SK-N-SH (cell line): ENCODE results near the gene TMOD3. TPM values are rescaled to one million over a fixed set of nuclear protein-coding genes. Genes with fewer than 3 reads are reported as not detected.

Experiments used
- CTCF ChIA-PET: fragments of 300-600, 350-600 bp; formaldehyde crosslinking; extraction: SDS; loops from one replicate; lab custom pipeline; 2021; lab: Yijun Ruan, JAX
- POLR2A ChIA-PET: fragments of 350-600 bp; sonication (Branson Sonifier 250); formaldehyde crosslinking; extraction: SDS; loops from one replicate; lab custom pipeline; 2020; ENCODE audit warnings: antibody characterized with exemption, inconsistent platforms; lab: Yijun Ruan, JAX
- DNase-seq: peaks from one replicate; pipeline ENCODE4 v3.0.0; 2012
- H2AFZ ChIP-seq: fragments of 200-600 bp; sonication (generic); 2 replicates; pipeline ENCODE4 v1.8.1; 2016; ENCODE audit warnings: antibody characterized with exemption, mild to moderate bottlenecking, low read depth
- H3F3A ChIP-seq: fragments of 200-600 bp; sonication (generic); replicated peaks from 2 replicates; pipeline ENCODE3; 2016; ENCODE audit warnings: antibody characterized with exemption, mild to moderate bottlenecking; ENCODE audit not compliant: insufficient read depth
- H3K27ac ChIP-seq, 2 experiments: fragments of 200-500 bp in 1 of 2; fragments of 200-600 bp in 1 of 2; sonication (Bioruptor generic) in 1 of 2; sonication (generic), shearing (Covaris generic) in 1 of 2; 2 replicates each; pipeline versions ENCODE4 v1.5.1 to v1.6.1; 2014 to 2016; ENCODE audit warnings: low read depth in 2 of 2, inconsistent platforms in 1 of 2, low read length in 1 of 2, mild to moderate bottlenecking in 1 of 2, mixed read lengths in 1 of 2
- H3K27me3 ChIP-seq: fragments of 200-600 bp; sonication (generic), shearing (Covaris generic); 2 replicates; pipeline ENCODE4 v1.6.1; 2016; ENCODE audit warnings: mixed run types; ENCODE audit not compliant: insufficient read depth
- H3K36me3 ChIP-seq, 2 experiments: fragments of 200-500 bp in 1 of 2; fragments of 200-600 bp in 1 of 2; sonication (Bioruptor generic) in 1 of 2; sonication (generic) in 1 of 2; replicated peaks in 1 of 2; 2 replicates each; pipeline versions ENCODE3 to v1.5.1; 2014 to 2016; ENCODE audit warnings: low read length in 1 of 2, mild to moderate bottlenecking in 1 of 2; ENCODE audit not compliant: insufficient read depth in 2 of 2, control insufficient read depth in 1 of 2
- H3K4me1 ChIP-seq, 2 experiments: fragments of 200-500 bp in 1 of 2; fragments of 200-600 bp in 1 of 2; sonication (Bioruptor generic) in 1 of 2; sonication (generic), shearing (Covaris generic) in 1 of 2; 2 replicates each; pipeline versions ENCODE4 v1.5.1 to v1.6.1; 2014 to 2016; ENCODE audit warnings: low read depth in 1 of 2, low read length in 1 of 2, mixed run types in 1 of 2; ENCODE audit not compliant: insufficient read depth in 2 of 2, control insufficient read depth in 1 of 2
- H3K4me2 ChIP-seq: fragments of 200-600 bp; sonication (generic), shearing (Covaris generic); 2 replicates; pipeline ENCODE4 v1.6.1; 2017; ENCODE audit warnings: mixed run types
- H3K4me3 ChIP-seq, 2 experiments: fragments of 200-500 bp in 1 of 2; fragments of 200-600 bp in 1 of 2; sonication (Bioruptor generic) in 1 of 2; sonication (generic), shearing (Covaris generic) in 1 of 2; 2 replicates each; pipeline versions ENCODE4 v1.5.1 to v1.8.1; 2014 to 2016; ENCODE audit warnings: low read depth in 2 of 2, inconsistent platforms in 1 of 2, low read length in 1 of 2, mild to moderate bottlenecking in 1 of 2, mixed read lengths in 1 of 2, moderate library complexity in 1 of 2
- H3K79me2 ChIP-seq: fragments of 200-600 bp; sonication (generic); 2 replicates; pipeline ENCODE4 v1.8.1; 2017; ENCODE audit warnings: mild to moderate bottlenecking; ENCODE audit not compliant: insufficient read depth
- H3K9ac ChIP-seq: fragments of 200-600 bp; sonication (generic); 2 replicates; pipeline ENCODE4 v1.6.1; 2017; ENCODE audit warnings: mixed run types
- H3K9me2 ChIP-seq: fragments of 200-600 bp; sonication (generic); 2 replicates; pipeline ENCODE4 v1.6.1; 2017; ENCODE audit warnings: mixed run types
- H3K9me3 ChIP-seq: fragments of 200-600 bp; sonication (generic); 2 replicates; pipeline ENCODE4 v1.6.1; 2017; ENCODE audit warnings: mixed run types, mild to moderate bottlenecking, moderate library complexity
- H4K20me1 ChIP-seq: fragments of 200-600 bp; sonication (generic); 2 replicates; pipeline ENCODE4 v1.6.1; 2017; ENCODE audit warnings: mild to moderate bottlenecking, mixed run types; ENCODE audit not compliant: insufficient read depth
- CHD2 ChIP-seq: fragments of 150-350 bp; IDR thresholded peaks from 2 replicates; pipeline ENCODE4 v1.6.1; 2018; ENCODE audit warnings: low read length; ENCODE audit not compliant: partially characterized antibody
- CTCF ChIP-seq: fragments of 200-600 bp; sonication (generic); IDR thresholded peaks from 2 replicates; pipeline ENCODE4 v1.6.1; 2017; ENCODE audit warnings: antibody characterized with exemption, mild to moderate bottlenecking, moderate library complexity
- ELF1 ChIP-seq: IDR thresholded peaks from 2 replicates; pipeline ENCODE4 v1.4.0; 2012
- FOSL2 ChIP-seq: IDR thresholded peaks from 2 replicates; pipeline ENCODE4 v1.4.0; 2012; ENCODE audit warnings: low read depth, mild to moderate bottlenecking, moderate library complexity, borderline replicate concordance
- FOXJ3 ChIP-seq: sonication (generic); formaldehyde crosslinking; IDR thresholded peaks from 2 replicates; pipeline ENCODE4 v1.5.1; 2020; ENCODE audit warnings: mild to moderate bottlenecking, missing genetic modification reagents
- FOXM1 ChIP-seq: IDR thresholded peaks from 2 replicates; pipeline ENCODE4 v1.4.0; 2012; ENCODE audit warnings: low read depth, mild to moderate bottlenecking
- IRF3 ChIP-seq: fragments of 150-350 bp; IDR thresholded peaks from 2 replicates; pipeline ENCODE4 v1.6.1; 2016; ENCODE audit warnings: mild to moderate bottlenecking, low read depth, low read length
- MAX ChIP-seq: IDR thresholded peaks from 2 replicates; pipeline ENCODE4 v1.4.0; 2012; ENCODE audit warnings: low read depth
- MEF2A ChIP-seq: IDR thresholded peaks from 2 replicates; pipeline ENCODE4 v1.4.0; 2012; ENCODE audit warnings: low read depth, borderline replicate concordance
- NFIC ChIP-seq: IDR thresholded peaks from 2 replicates; pipeline ENCODE4 v1.4.0; 2012; ENCODE audit warnings: borderline replicate concordance
- NRF1 ChIP-seq: IDR thresholded peaks from 2 replicates; pipeline ENCODE4 v1.6.1; 2012; ENCODE audit warnings: low read depth, mild to moderate bottlenecking, low read length
- RCOR1 ChIP-seq: fragments of 150-350 bp; IDR thresholded peaks from 2 replicates; pipeline ENCODE4 v1.6.1; 2017; ENCODE audit warnings: antibody characterized with exemption, low read length
- RFX5 ChIP-seq: IDR thresholded peaks from 2 replicates; pipeline ENCODE4 v1.6.1; 2012; ENCODE audit warnings: mild to moderate bottlenecking, improper control_type of control experiment, low read length
- RXRA ChIP-seq: IDR thresholded peaks from 2 replicates; pipeline ENCODE4 v1.4.0; 2012; ENCODE audit warnings: low read depth, mild to moderate bottlenecking, borderline replicate concordance
- SMC3 ChIP-seq: IDR thresholded peaks from 2 replicates; pipeline ENCODE4 v1.6.1; 2012; ENCODE audit warnings: low read depth, low read length, improper control_type of control experiment
- TAF1 ChIP-seq: IDR thresholded peaks from 2 replicates; pipeline ENCODE4 v1.6.1; 2012; ENCODE audit warnings: low read depth, mild to moderate bottlenecking, low read length, moderate library complexity, borderline replicate concordance
- TCF12 ChIP-seq: IDR thresholded peaks from 2 replicates; pipeline ENCODE4 v1.4.0; 2012
- USF1 ChIP-seq: IDR thresholded peaks from 2 replicates; pipeline ENCODE4 v1.4.0; 2012; ENCODE audit warnings: low read depth, borderline replicate concordance
- YY1 ChIP-seq: IDR thresholded peaks from 2 replicates; pipeline ENCODE4 v1.4.0; 2012; ENCODE audit warnings: low read depth, mild to moderate bottlenecking
- WGBS: methylation state at CpG from one replicate; pipeline ENCODE4 v1.1.6; 2017; ENCODE audit warnings: low lambda C conversion rate; 5-methylcytosine and 5-hydroxymethylcytosine counted together
- polyA plus RNA-seq, 3 experiments: library from polyadenylated mRNA; depleted of rRNA; stranded (reverse); fragments of >200 nt; gene quantifications; 2 replicates each; pipeline ENCODE4 v1.2.3, GENCODE V29; 2012

TMOD3 gene
- polyA plus RNA-seq, 1 of the 3 experiments (the other 2 are of a cell fraction), result 6.0 TPM

- no peak for DNase-seq
- Histone ChIP-seq H2AFZ (no peak overlapping the region), H3K27me3 (no peaks in the 10 kb centered on the region), H3K9me3 (no peaks in the 10 kb centered on the region), H3K36me3 (no peaks in the 10 kb centered on the region), H3K4me2 (no peak overlapping the region), H3K9ac (no peak overlapping the region), H3K9me2 (no peaks in the 10 kb centered on the region), H4K20me1 (peaks cover 7% of the 10 kb centered on the region; the same call in 1 of the 2 replicates), H3K4me1 (peaks cover 0 to 20% of the 10 kb centered on the region in 2 experiments; a peak in 2 of 4 replicates), H3K79me2 (no peaks in the 10 kb centered on the region), H3K27ac (no peak overlapping the region), H3K4me3 (no peak overlapping the region), H3F3A (peaks cover 16% of the 10 kb centered on the region)
- ChIA-PET POLR2A (no interaction called here), CTCF (interaction anchor here (1.1 kb wide), 1 partner anchor 20 kb away, joined by 4 read pairs; no protein-coding TSS in a partner anchor)
- 78% methylated on average over 10 of the region's 10 CpGs for WGBS
- TF ChIP-seq IRF3 (no peak), CTCF (no peak), MEF2A (no peak), TCF12 (no peak), RXRA (no peak)
Observed at GRCh38 chr15:51796847-51797401, 32.5 kb upstream of the TMOD3 start.

- POLR2A ChIA-PET, result no interaction called here
- H3K9ac ChIP-seq, result no peak overlapping the region
- no peaks in the 10 kb centered on the region for H3K9me2 ChIP-seq
- H3K79me2 ChIP-seq, result no peaks in the 10 kb centered on the region
- peak overlapping the region in 1 of 2 experiments; percentile 67; a peak in 1 of 4 replicates for H3K27ac ChIP-seq
- no peaks in the 10 kb centered on the region for H3K9me3 ChIP-seq
- H3K4me2 ChIP-seq, result no peak overlapping the region
- peaks cover 0 to 20% of the 10 kb centered on the region in 2 experiments; a peak in 2 of 4 replicates for H3K4me1 ChIP-seq
- DNase-seq, result no peak
- H3K27me3 ChIP-seq, result no peaks in the 10 kb centered on the region
- no peak overlapping the region for H2AFZ ChIP-seq
- TF ChIP-seq IRF3 (no peak), SMC3 (no peak), RFX5 (no peak), NFIC (no peak), MAX (no peak), CHD2 (no peak), FOSL2 (no peak), USF1 (no peak), YY1 (no peak), RCOR1 (no peak), ELF1 (no peak), FOXJ3 (no peak), FOXM1 (no peak), TAF1 (no peak), NRF1 (no peak)
- peaks cover 7% of the 10 kb centered on the region for H3F3A ChIP-seq
- H4K20me1 ChIP-seq, result peaks cover 6% of the 10 kb centered on the region; the same call in 1 of the 2 replicates
- no peak overlapping the region for H3K4me3 ChIP-seq
- CTCF ChIA-PET, result no interaction called here
- WGBS, result 93% methylated on average over 1 of the region's 1 CpG
- no peaks in the 10 kb centered on the region for H3K36me3 ChIP-seq
Observed at GRCh38 chr15:51798281-51798680, 31.2 kb upstream of the TMOD3 start.
